ENCODE results near the gene MAP3K2. TPM values are rescaled to one million over a fixed set of nuclear protein-coding genes. Genes with fewer than 3 reads are reported as not detected.

Gene MAP3K2
- polyA plus RNA-seq, 1 donor = 27.5 TPM

- H3K27me3 ChIP-seq (ENCODE audit: control insufficient read depth, insufficient read depth, low read length) = no peaks in the 10 kb centered on the region
- no peaks in the 10 kb centered on the region for H3K9me3 ChIP-seq (ENCODE audit: control insufficient read depth, low read depth, low read length)
- WGBS (ENCODE audit: insufficient coverage, low lambda C conversion rate) = no CpG with 5 or more reads among the region's 9 CpGs
- no peak for DNase-seq
- H3K4me1 ChIP-seq (ENCODE audit: control insufficient read depth, insufficient read depth, low read length) = peaks cover 26% of the 10 kb centered on the region
- H3K27ac ChIP-seq (ENCODE audit: low read length) = no peak overlapping the region
- H3K4me3 ChIP-seq (ENCODE audit: low read length) = no peak overlapping the region
- H3K36me3 ChIP-seq (ENCODE audit: control insufficient read depth, insufficient read depth, low read length) = no peaks in the 10 kb centered on the region
Observed at GRCh38 chr2:127407091-127407490, 19.3 kb upstream of the MAP3K2 start.

- Histone ChIP-seq H3K4me3 (ENCODE audit: low read length) (no peak overlapping the region), H3K27ac (ENCODE audit: low read length) (no peak overlapping the region), H3K27me3 (ENCODE audit: control insufficient read depth, insufficient read depth, low read length) (no peaks in the 10 kb centered on the region), H3K36me3 (ENCODE audit: control insufficient read depth, insufficient read depth, low read length) (no peaks in the 10 kb centered on the region), H3K9me3 (ENCODE audit: control insufficient read depth, low read depth, low read length) (no peaks in the 10 kb centered on the region), H3K4me1 (ENCODE audit: control insufficient read depth, insufficient read depth, low read length) (peaks cover 32% of the 10 kb centered on the region)
- no peak for DNase-seq
- WGBS (ENCODE audit: insufficient coverage, low lambda C conversion rate) = 100% methylated on average over 1 of the region's 2 CpGs
Observed at GRCh38 chr2:127406454-127406853, 18.7 kb upstream of the MAP3K2 start.

GRCh38 chr2:127405255-127405610 is 17.5 kb upstream of the MAP3K2 start:
- H3K4me1 ChIP-seq (ENCODE audit: control insufficient read depth, insufficient read depth, low read length) = peaks cover 44% of the 10 kb centered on the region
- H3K36me3 ChIP-seq (ENCODE audit: control insufficient read depth, insufficient read depth, low read length) = no peaks in the 10 kb centered on the region
- WGBS (ENCODE audit: insufficient coverage, low lambda C conversion rate) = no CpG with 5 or more reads among the region's 3 CpGs
- H3K4me3 ChIP-seq (ENCODE audit: low read length) = no peak overlapping the region
- peak; percentile 40 to 70 for DNase-seq
- H3K27ac ChIP-seq (ENCODE audit: low read length) = peak overlapping the region; percentile 78
- no peaks in the 10 kb centered on the region for H3K9me3 ChIP-seq (ENCODE audit: control insufficient read depth, low read depth, low read length)
- H3K27me3 ChIP-seq (ENCODE audit: control insufficient read depth, insufficient read depth, low read length) = no peaks in the 10 kb centered on the region

GRCh38 chr2:127404466-127405254 is 16.9 kb upstream of the MAP3K2 start:
- H3K27ac ChIP-seq (ENCODE audit: low read length) = peak overlapping the region; percentile 78
- H3K36me3 ChIP-seq (ENCODE audit: control insufficient read depth, insufficient read depth, low read length) = no peaks in the 10 kb centered on the region
- WGBS (ENCODE audit: insufficient coverage, low lambda C conversion rate) = no CpG with 5 or more reads among the region's 7 CpGs
- H3K4me1 ChIP-seq (ENCODE audit: control insufficient read depth, insufficient read depth, low read length) = peaks cover 50% of the 10 kb centered on the region
- no peaks in the 10 kb centered on the region for H3K27me3 ChIP-seq (ENCODE audit: control insufficient read depth, insufficient read depth, low read length)
- no peak for DNase-seq
- H3K9me3 ChIP-seq (ENCODE audit: control insufficient read depth, low read depth, low read length) = no peaks in the 10 kb centered on the region
- H3K4me3 ChIP-seq (ENCODE audit: low read length) = no peak overlapping the region

GRCh38 chr2:127403460-127403859 is 15.7 kb upstream of the MAP3K2 start:
- 83% methylated on average over 1 of the region's 3 CpGs for WGBS (ENCODE audit: insufficient coverage, low lambda C conversion rate)

GRCh38 chr2:127401757-127402695 is 14.3 kb upstream of the MAP3K2 start:
- no CpG with 5 or more reads among the region's 11 CpGs for WGBS (ENCODE audit: insufficient coverage, low lambda C conversion rate)
- Histone ChIP-seq H3K4me3 (ENCODE audit: low read length) (no peak overlapping the region), H3K27me3 (ENCODE audit: control insufficient read depth, insufficient read depth, low read length) (no peaks in the 10 kb centered on the region), H3K27ac (ENCODE audit: low read length) (peak overlapping the region; percentile 93), H3K4me1 (ENCODE audit: control insufficient read depth, insufficient read depth, low read length) (peaks cover 56% of the 10 kb centered on the region), H3K9me3 (ENCODE audit: control insufficient read depth, low read depth, low read length) (no peaks in the 10 kb centered on the region), H3K36me3 (ENCODE audit: control insufficient read depth, insufficient read depth, low read length) (no peaks in the 10 kb centered on the region)
- DNase-seq = peak; percentile 89 to 94

More at GRCh38 chr2:127403460-127403859, 15.7 kb upstream of the MAP3K2 start:
- Histone ChIP-seq H3K27ac (ENCODE audit: low read length) (no peak overlapping the region), H3K4me3 (ENCODE audit: low read length) (no peak overlapping the region), H3K4me1 (ENCODE audit: control insufficient read depth, insufficient read depth, low read length) (peaks cover 52% of the 10 kb centered on the region), H3K9me3 (ENCODE audit: control insufficient read depth, low read depth, low read length) (no peaks in the 10 kb centered on the region), H3K36me3 (ENCODE audit: control insufficient read depth, insufficient read depth, low read length) (no peaks in the 10 kb centered on the region), H3K27me3 (ENCODE audit: control insufficient read depth, insufficient read depth, low read length) (no peaks in the 10 kb centered on the region)
- no peak for DNase-seq

- Histone ChIP-seq H3K27me3 (ENCODE audit: control insufficient read depth, insufficient read depth, low read length) (no peaks in the 10 kb centered on the region), H3K4me1 (ENCODE audit: control insufficient read depth, insufficient read depth, low read length) (peaks cover 56% of the 10 kb centered on the region), H3K4me3 (ENCODE audit: low read length) (peak overlapping the region; percentile 30), H3K9me3 (ENCODE audit: control insufficient read depth, low read depth, low read length) (no peaks in the 10 kb centered on the region), H3K27ac (ENCODE audit: low read length) (peak overlapping the region; percentile 93), H3K36me3 (ENCODE audit: control insufficient read depth, insufficient read depth, low read length) (no peaks in the 10 kb centered on the region)
- DNase-seq = peak; percentile 89 to 95
- WGBS (ENCODE audit: insufficient coverage, low lambda C conversion rate) = no CpG with 5 or more reads among the region's 39 CpGs
Observed at GRCh38 chr2:127400897-127401756, 13.4 kb upstream of the MAP3K2 start.

GRCh38 chr2:127400533-127400896 is 12.7 kb upstream of the MAP3K2 start:
- H3K4me1 ChIP-seq (ENCODE audit: control insufficient read depth, insufficient read depth, low read length) = peaks cover 52% of the 10 kb centered on the region
- peak overlapping the region; percentile 30 for H3K4me3 ChIP-seq (ENCODE audit: low read length)
- peak overlapping the region; percentile 93 for H3K27ac ChIP-seq (ENCODE audit: low read length)
- no CpG with 5 or more reads among the region's 9 CpGs for WGBS (ENCODE audit: insufficient coverage, low lambda C conversion rate)
- peak; percentile 53 to 75 for DNase-seq
- H3K27me3 ChIP-seq (ENCODE audit: control insufficient read depth, insufficient read depth, low read length) = no peaks in the 10 kb centered on the region
- no peaks in the 10 kb centered on the region for H3K9me3 ChIP-seq (ENCODE audit: control insufficient read depth, low read depth, low read length)
- H3K36me3 ChIP-seq (ENCODE audit: control insufficient read depth, insufficient read depth, low read length) = no peaks in the 10 kb centered on the region

- Histone ChIP-seq H3K27ac (ENCODE audit: low read length) (peak overlapping the region; percentile 84), H3K9me3 (ENCODE audit: control insufficient read depth, low read depth, low read length) (peaks cover 2% of the 10 kb centered on the region), H3K27me3 (ENCODE audit: control insufficient read depth, insufficient read depth, low read length) (no peaks in the 10 kb centered on the region), H3K36me3 (ENCODE audit: control insufficient read depth, insufficient read depth, low read length) (no peaks in the 10 kb centered on the region), H3K4me3 (ENCODE audit: low read length) (no peak overlapping the region), H3K4me1 (ENCODE audit: control insufficient read depth, insufficient read depth, low read length) (peaks cover 45% of the 10 kb centered on the region)
- peak; percentile 90 to 94 for DNase-seq
- WGBS (ENCODE audit: insufficient coverage, low lambda C conversion rate) = no CpG with 5 or more reads among the region's 4 CpGs
Observed at GRCh38 chr2:127398239-127398590, 10.4 kb upstream of the MAP3K2 start.

All from large intestine (tissue), 3 donors.